Mesendoderm (in vitro differentiated cells): Measurements from ENCODE around the gene NHSL1.

Source experiments
- DNase-seq: peaks from one replicate; pipeline ENCODE4 v3.0.0; 2013
- H2AK5ac ChIP-seq: 2 replicates; pipeline ENCODE4 v1.6.1; 2013; ENCODE audit warnings: low read length, inconsistent platforms
- H2BK120ac ChIP-seq: 2 replicates; pipeline ENCODE4 v1.6.1; 2013; ENCODE audit warnings: low read depth, mild to moderate bottlenecking, low read length, moderate library complexity, mixed read lengths
- H2BK15ac ChIP-seq: replicated peaks from 2 replicates; pipeline ENCODE4 v1.6.1; 2013; ENCODE audit warnings: low read depth, mild to moderate bottlenecking, moderate library complexity
- H2BK5ac ChIP-seq: 2 replicates; pipeline ENCODE4 v1.6.1; 2013; ENCODE audit warnings: low read length, inconsistent platforms
- H3K18ac ChIP-seq: 2 replicates; pipeline ENCODE4 v1.6.1; 2013; ENCODE audit warnings: mild to moderate bottlenecking, low read length, mixed read lengths
- H3K23ac ChIP-seq: one replicate; pipeline ENCODE4 v1.6.1; 2013; ENCODE audit warnings: low read length
- H3K27ac ChIP-seq: 2 replicates; pipeline ENCODE4 v1.5.1; 2013; ENCODE audit warnings: low read depth, mild to moderate bottlenecking, inconsistent platforms, low read length, moderate library complexity
- H3K27me3 ChIP-seq: 2 replicates; pipeline ENCODE4 v1.6.1; 2013; ENCODE audit warnings: low read length, control low read depth, mild to moderate bottlenecking, inconsistent platforms; ENCODE audit not compliant: insufficient read depth, poor library complexity
- H3K36me3 ChIP-seq: 2 replicates; pipeline ENCODE4 v1.6.1; 2013; ENCODE audit warnings: low read length, inconsistent platforms; ENCODE audit not compliant: control insufficient read depth, insufficient read depth
- H3K4ac ChIP-seq: one replicate; pipeline ENCODE4 v1.6.1; 2013; ENCODE audit warnings: low read depth, mild to moderate bottlenecking, low read length, moderate library complexity
- H3K4me1 ChIP-seq: 2 replicates; pipeline ENCODE4 v1.6.1; 2013; ENCODE audit warnings: low read depth, low read length, inconsistent platforms; ENCODE audit not compliant: control insufficient read depth
- H3K4me2 ChIP-seq: 2 replicates; pipeline ENCODE4 v1.6.1; 2013; ENCODE audit warnings: low read length
- H3K4me3 ChIP-seq: 2 replicates; pipeline ENCODE4 v1.5.1; 2013; ENCODE audit warnings: mild to moderate bottlenecking, low read length
- H3K56ac ChIP-seq: one replicate; pipeline ENCODE4 v1.6.1; 2013; ENCODE audit warnings: low read length
- H3K79me1 ChIP-seq: 2 replicates; pipeline ENCODE4 v1.6.1; 2013; ENCODE audit warnings: low read length, inconsistent platforms
- H3K79me2 ChIP-seq: 2 replicates; pipeline ENCODE4 v1.6.1; 2013; ENCODE audit warnings: mild to moderate bottlenecking, low read length; ENCODE audit not compliant: control insufficient read depth, insufficient read depth
- H3K9ac ChIP-seq: 2 replicates; pipeline ENCODE4 v1.6.1; 2013; ENCODE audit warnings: low read length, inconsistent platforms
- H4K5ac ChIP-seq: one replicate; pipeline ENCODE4 v1.6.1; 2013; ENCODE audit warnings: low read length
- H4K8ac ChIP-seq: one replicate; pipeline ENCODE4 v1.6.1; 2013; ENCODE audit warnings: low read depth, mild to moderate bottlenecking, control low read depth, low read length, moderate library complexity
- whole genome bisulfite sequencing: extraction: QIAGEN DNeasy Blood & Tissue Kit; methylation state at CpG from one replicate; pipeline ENCODE4 v1.1.7; 2013; ENCODE audit warnings: low lambda C conversion rate, missing lambda C conversion rate; ENCODE audit not compliant: insufficient coverage; ENCODE audit errors: extremely low coverage; 5-methylcytosine and 5-hydroxymethylcytosine counted together

NHSL1 gene

GRCh38 chr6:138389551-138389950 is 109.7 kb downstream of the NHSL1 start:
- H3K79me1 ChIP-seq: no peaks in the 10 kb centered on the region
- no peaks in the 10 kb centered on the region for H3K79me2 ChIP-seq
- no peaks in the 10 kb centered on the region for H3K27me3 ChIP-seq
- H3K36me3 ChIP-seq: no peaks in the 10 kb centered on the region
- no peak overlapping the region for H3K18ac ChIP-seq
- no peak overlapping the region for H3K27ac ChIP-seq
- H3K23ac ChIP-seq: no peak overlapping the region
- no peak overlapping the region for H4K8ac ChIP-seq
- H3K4me2 ChIP-seq: no peak overlapping the region
- no peak overlapping the region for H3K4me3 ChIP-seq
- no peak overlapping the region for H2BK120ac ChIP-seq
- H4K5ac ChIP-seq: no peak overlapping the region
- no peak overlapping the region for H2BK15ac ChIP-seq
- H2AK5ac ChIP-seq: no peak overlapping the region
- no peak overlapping the region for H2BK5ac ChIP-seq
- DNase-seq: no peak
- H3K4me1 ChIP-seq: no peaks in the 10 kb centered on the region
- no peak overlapping the region for H3K4ac ChIP-seq
- no peak overlapping the region for H3K56ac ChIP-seq
- H3K9ac ChIP-seq: no peak overlapping the region
- WGBS: no CpG with 5 or more reads among the region's 5 CpGs

GRCh38 chr6:138387577-138388368 is 111.5 kb downstream of the NHSL1 start:
- no peak overlapping the region for H3K4me3 ChIP-seq
- no peak overlapping the region for H2AK5ac ChIP-seq
- H4K5ac ChIP-seq: no peak overlapping the region
- H4K8ac ChIP-seq: no peak overlapping the region
- no peak overlapping the region for H2BK120ac ChIP-seq
- DNase-seq: no peak
- no CpG with 5 or more reads among the region's 8 CpGs for WGBS
- no peak overlapping the region for H2BK15ac ChIP-seq
- no peak overlapping the region for H3K18ac ChIP-seq
- H3K4me2 ChIP-seq: no peak overlapping the region
- H2BK5ac ChIP-seq: no peak overlapping the region
- H3K79me2 ChIP-seq: no peaks in the 10 kb centered on the region
- H3K9ac ChIP-seq: no peak overlapping the region
- no peaks in the 10 kb centered on the region for H3K27me3 ChIP-seq
- H3K4me1 ChIP-seq: no peaks in the 10 kb centered on the region
- H3K27ac ChIP-seq: no peak overlapping the region
- no peaks in the 10 kb centered on the region for H3K79me1 ChIP-seq
- H3K4ac ChIP-seq: no peak overlapping the region
- no peak overlapping the region for H3K56ac ChIP-seq
- H3K36me3 ChIP-seq: no peaks in the 10 kb centered on the region
- H3K23ac ChIP-seq: no peak overlapping the region

- Histone ChIP-seq H3K4me3 (no peak overlapping the region), H3K18ac (no peak overlapping the region), H3K4ac (no peak overlapping the region), H4K5ac (no peak overlapping the region), H3K27me3 (no peaks in the 10 kb centered on the region), H3K9ac (no peak overlapping the region), H2BK15ac (no peak overlapping the region), H2AK5ac (no peak overlapping the region), H3K4me2 (no peak overlapping the region), H3K23ac (no peak overlapping the region), H4K8ac (no peak overlapping the region), H3K79me1 (no peaks in the 10 kb centered on the region), H2BK5ac (no peak overlapping the region), H3K79me2 (no peaks in the 10 kb centered on the region), H3K36me3 (no peaks in the 10 kb centered on the region), H3K56ac (no peak overlapping the region), H2BK120ac (no peak overlapping the region), H3K27ac (no peak overlapping the region), H3K4me1 (no peaks in the 10 kb centered on the region)
- no CpG with 5 or more reads among the region's 3 CpGs for WGBS
- no peak for DNase-seq
Observed at GRCh38 chr6:138386897-138387296, 112.4 kb downstream of the NHSL1 start.

GRCh38 chr6:138383776-138384175 is 115.5 kb downstream of the NHSL1 start:
- Histone ChIP-seq H2BK120ac (no peak overlapping the region), H2BK15ac (no peak overlapping the region), H3K23ac (no peak overlapping the region), H4K5ac (no peak overlapping the region), H3K18ac (peak overlapping the region; percentile 11), H3K79me1 (no peaks in the 10 kb centered on the region), H3K27me3 (no peaks in the 10 kb centered on the region), H3K9ac (no peak overlapping the region), H2BK5ac (no peak overlapping the region), H3K4ac (no peak overlapping the region), H3K4me2 (no peak overlapping the region), H3K56ac (no peak overlapping the region), H3K36me3 (no peaks in the 10 kb centered on the region), H3K79me2 (no peaks in the 10 kb centered on the region), H4K8ac (no peak overlapping the region), H3K4me1 (no peaks in the 10 kb centered on the region), H3K27ac (no peak overlapping the region), H2AK5ac (no peak overlapping the region), H3K4me3 (no peak overlapping the region)
- WGBS: no CpG with 5 or more reads among the region's 3 CpGs
- peak; percentile 21 for DNase-seq

GRCh38 chr6:138382498-138383265 is 116.6 kb downstream of the NHSL1 start:
- Histone ChIP-seq H3K18ac (no peak overlapping the region), H4K5ac (no peak overlapping the region), H3K36me3 (no peaks in the 10 kb centered on the region), H3K27ac (no peak overlapping the region), H3K9ac (no peak overlapping the region), H2BK15ac (peak overlapping the region; percentile 57), H3K4me2 (no peak overlapping the region), H3K4ac (no peak overlapping the region), H4K8ac (no peak overlapping the region), H2BK120ac (no peak overlapping the region), H3K27me3 (no peaks in the 10 kb centered on the region), H3K79me1 (no peaks in the 10 kb centered on the region), H3K4me3 (no peak overlapping the region), H2AK5ac (no peak overlapping the region), H3K23ac (no peak overlapping the region), H3K79me2 (no peaks in the 10 kb centered on the region), H3K4me1 (peaks cover 5% of the 10 kb centered on the region), H3K56ac (no peak overlapping the region), H2BK5ac (no peak overlapping the region)
- DNase-seq: peak; percentile 71
- WGBS: no CpG with 5 or more reads among the region's 8 CpGs
